GM21737 (cell line): ENCODE data around the gene CSN1S1.
"Not testable (repeated sequence)": the region's sequence is repeated elsewhere in the genome, so short reads cannot be mapped to it uniquely, and the experiment has no call there.

Experiments
- ATAC-seq: cut with Tn5 transposase; IDR thresholded peaks from one replicate; pipeline ENCODE4 v1.9.1; 2021; ENCODE audit warnings: mild to moderate bottlenecking, moderate library complexity; ENCODE audit not compliant: unreplicated experiment

The CSN1S1 gene

DNA sequence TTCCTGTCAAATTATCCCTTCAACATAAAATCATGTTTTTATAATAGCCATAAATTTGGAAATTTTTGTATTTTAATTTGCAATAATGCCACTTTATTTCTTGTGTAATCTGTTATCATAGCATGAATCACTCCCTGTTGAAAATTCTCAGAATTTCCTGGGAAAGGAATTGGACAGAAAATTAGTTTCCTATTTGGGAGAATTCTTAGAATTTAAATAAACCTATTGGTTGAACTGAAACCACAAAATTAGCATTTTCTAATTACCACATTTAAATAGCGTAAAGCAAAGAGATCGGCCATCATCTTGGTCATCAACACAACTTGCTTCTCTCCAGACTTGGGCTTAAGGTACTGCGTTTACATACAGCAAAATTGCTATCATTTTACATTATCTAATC, at the start of gene CSN1S1:
TSS of gene CSN1S1 (plus strand) at position 301 of the 400 bp plus-strand sequence. CDS start 1,488 bp downstream, outside the sequence.
- no peak for ATAC-seq

DNA sequence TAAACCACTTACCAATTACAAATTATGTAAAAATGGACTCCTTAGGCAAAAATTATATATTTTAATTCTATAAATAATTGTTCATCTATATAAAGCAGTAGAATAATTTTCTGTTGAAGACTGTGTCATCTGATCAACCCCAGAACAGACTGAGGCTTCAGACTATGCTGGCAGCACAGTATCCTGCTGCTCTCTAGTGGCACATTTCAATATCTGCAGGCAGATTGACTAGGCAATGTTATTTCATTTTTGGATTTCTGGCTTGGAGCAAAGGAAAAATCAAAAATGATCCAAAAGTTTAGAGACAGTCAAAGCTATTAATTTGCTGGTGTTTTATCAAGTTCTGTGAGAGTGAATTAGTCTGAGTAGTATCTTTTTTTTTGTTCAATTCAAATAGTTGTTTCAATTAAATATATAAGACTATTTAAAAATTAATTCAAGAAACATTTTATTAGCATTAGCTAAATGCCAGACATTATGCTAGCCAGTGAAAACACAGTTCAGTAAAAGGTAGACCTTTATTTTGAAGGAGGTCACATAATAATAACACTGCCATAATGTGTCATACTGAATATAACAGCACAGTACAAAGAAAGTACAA, 49.6 kb upstream of the CSN1S1 start:
- peak; percentile 88 for ATAC-seq

GRCh38 chr4:69882150-69882549, 48.7 kb upstream of the CSN1S1 start:
- ATAC-seq = no peak

DNA sequence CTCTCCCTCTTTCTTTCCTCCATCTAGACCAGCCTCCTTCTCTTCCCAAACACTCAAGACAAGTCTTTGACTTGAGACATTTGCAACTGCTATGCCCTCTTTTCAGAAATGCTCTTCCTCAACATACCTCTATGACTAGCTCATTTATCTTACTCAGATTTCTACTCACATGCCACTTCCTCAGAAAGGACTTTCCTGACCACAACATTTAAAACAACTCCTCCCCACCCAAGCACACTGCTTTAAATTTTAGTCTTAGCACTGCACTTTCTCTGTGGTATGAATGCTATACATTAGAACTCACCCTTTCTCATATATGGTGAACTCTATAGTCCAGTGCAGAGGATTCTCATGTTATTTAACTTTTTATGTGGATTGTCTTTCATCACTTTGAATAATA, 42.5 kb upstream of the CSN1S1 start:
- no peak for ATAC-seq

- ATAC-seq = no peak
Measured at GRCh38 chr4:69894186-69894585, 36.7 kb upstream of the CSN1S1 start.

DNA sequence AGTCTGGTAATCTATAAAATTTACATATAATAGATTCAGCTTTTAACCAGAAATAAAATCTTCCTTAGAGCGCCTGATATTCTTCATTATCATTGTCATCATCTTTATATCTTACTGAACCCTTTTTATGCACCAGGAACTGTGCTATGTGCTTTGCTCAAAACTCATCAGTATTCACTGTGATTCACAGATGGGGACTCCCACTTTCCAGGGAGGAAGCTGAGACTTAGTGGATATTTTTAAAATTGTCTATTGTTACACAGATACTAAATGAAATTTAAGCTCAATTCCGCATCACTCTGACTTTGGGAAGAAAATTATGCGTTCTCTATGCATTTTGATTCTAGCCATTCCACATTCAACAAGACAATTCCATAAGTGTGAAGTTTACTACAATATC, 36.1 kb upstream of the CSN1S1 start:
- ATAC-seq = no peak

- ATAC-seq = no peak
Measured at GRCh38 chr4:69896530-69897116, 34.2 kb upstream of the CSN1S1 start.

DNA sequence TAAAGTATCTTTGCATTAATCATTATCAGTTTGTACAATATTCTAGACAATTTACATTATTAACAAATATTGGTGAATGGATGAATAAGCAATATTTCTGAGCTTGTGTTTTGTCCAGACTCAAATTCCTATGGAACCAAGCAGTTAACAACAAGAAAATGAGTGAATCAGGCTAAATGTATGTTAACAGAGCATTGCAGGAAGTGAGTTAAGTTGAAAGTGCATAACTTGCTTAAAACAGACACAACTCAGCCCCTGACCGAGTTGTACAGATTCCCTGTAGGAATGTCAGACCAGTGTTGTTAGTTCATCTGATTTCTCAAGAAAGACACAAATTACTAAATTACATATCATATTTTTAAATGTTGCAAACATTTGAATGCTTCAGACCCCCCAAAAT, 23.7 kb upstream of the CSN1S1 start:
- ATAC-seq = no peak

DNA sequence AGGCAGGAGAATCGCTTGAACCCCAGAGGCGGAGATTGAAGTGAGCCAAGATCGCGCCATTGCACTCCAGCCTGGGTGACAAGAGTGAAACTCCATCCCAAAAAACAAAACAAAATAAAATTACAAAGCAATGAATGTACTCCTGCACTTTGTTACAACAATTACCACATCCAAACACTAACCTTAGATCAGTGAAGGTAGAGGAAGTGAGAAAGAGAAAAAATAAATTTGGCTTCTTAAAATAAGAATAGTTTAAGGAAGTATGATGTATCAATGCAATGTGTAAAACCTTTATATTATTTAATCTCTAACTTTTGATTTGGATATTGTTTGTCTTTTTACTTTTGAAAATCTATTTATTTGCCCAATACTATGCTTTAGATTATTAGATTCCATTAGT, 21.7 kb upstream of the CSN1S1 start:
- ATAC-seq = no peak

GRCh38 chr4:69910016-69910782, 20.7 kb upstream of the CSN1S1 start:
- no peak for ATAC-seq

DNA sequence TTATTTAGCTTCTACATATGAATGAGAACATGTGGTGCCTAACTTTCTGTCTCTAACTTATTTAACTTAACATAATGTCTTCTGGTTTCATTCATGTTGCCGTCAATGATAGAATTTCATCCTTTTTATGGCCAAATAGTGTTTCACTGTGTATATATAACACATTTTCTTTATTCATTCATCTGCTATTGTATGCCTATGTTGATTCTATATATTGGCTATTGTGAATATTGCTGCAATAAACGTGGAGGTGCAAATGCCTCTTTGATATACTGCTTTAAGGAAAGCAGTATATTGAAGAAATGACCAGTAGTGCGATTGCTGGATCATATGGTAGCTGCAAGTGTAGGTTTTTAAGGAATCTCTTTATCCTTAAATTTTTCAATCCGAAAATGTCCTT, 10.0 kb upstream of the CSN1S1 start:
- ATAC-seq = no peak

- not testable (repeated sequence) for ATAC-seq
Measured at GRCh38 chr4:69923782-69924410, 7.0 kb upstream of the CSN1S1 start.

GRCh38 chr4:69934150-69934549, 3.3 kb downstream of the CSN1S1 start:
- ATAC-seq = no peak

DNA sequence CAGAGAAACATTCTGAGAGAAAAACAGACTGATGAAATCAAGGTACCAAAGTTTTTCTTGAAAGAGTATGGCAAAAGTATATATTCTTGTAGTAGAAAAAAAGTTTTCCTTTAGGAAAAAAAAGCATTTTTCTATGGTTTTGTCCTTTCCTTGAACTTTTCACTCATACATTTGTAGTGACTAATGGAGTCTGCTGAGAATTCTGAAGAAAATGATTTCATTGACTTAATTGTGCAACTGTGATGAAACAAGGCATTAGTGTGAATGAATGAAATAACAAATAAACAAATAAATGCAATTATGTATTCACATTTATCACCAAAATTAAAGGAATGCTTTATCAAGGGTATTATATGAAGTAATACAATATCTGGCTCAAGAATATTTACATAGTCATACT, 5.7 kb downstream of the CSN1S1 start:
- no peak for ATAC-seq

- no peak for ATAC-seq
Measured at GRCh38 chr4:69951602-69952001, 20.7 kb downstream of the CSN1S1 start.

GRCh38 chr4:69957209-69957608, 26.3 kb downstream of the CSN1S1 start:
- ATAC-seq = no peak

DNA sequence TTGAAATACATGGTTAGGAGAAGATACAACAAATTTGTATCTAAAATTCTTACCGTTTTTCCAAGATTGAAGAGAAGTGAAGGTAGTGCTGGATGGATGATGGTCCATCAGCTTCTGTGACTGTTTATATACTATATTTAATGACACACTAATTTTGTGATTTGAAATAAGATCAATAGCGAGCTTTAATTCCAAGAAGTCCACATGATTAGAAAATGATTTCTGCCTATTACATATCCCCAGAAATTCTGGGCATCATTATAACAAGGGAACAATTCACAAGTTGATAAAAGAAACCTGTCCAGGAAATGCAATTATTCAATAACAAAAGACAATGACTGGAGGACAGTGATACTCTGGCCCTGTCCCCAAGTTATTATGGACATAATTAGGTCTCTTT, 34.8 kb downstream of the CSN1S1 start, which contains the start of gene CSN2:
TSS of gene CSN2 (minus strand) at position 101 of the 400 bp plus-strand sequence. CDS start 4,733 bp downstream, outside the sequence.
- no peak for ATAC-seq

DNA sequence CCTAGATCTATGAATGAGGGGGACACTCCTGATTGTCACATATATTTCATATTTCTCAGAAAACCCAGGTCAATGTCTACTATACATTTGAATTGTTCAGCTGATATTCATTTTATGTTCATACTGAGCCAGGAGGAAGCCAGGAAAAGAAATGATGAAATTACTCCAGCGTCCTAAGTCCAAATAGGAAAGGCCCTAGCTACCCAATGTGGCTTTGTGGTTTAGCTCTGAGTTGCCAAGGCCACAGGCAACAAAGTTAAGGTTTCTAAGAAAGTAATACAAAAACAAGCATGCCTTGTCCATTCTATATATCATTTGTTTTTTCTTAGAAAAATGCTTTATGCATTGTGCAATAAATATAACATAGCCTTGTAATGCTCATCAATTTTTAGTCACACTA, 39.2 kb downstream of the CSN1S1 start:
- no peak for ATAC-seq

GRCh38 chr4:69974631-69975030, 43.8 kb downstream of the CSN1S1 start:
- ATAC-seq = no peak

DNA sequence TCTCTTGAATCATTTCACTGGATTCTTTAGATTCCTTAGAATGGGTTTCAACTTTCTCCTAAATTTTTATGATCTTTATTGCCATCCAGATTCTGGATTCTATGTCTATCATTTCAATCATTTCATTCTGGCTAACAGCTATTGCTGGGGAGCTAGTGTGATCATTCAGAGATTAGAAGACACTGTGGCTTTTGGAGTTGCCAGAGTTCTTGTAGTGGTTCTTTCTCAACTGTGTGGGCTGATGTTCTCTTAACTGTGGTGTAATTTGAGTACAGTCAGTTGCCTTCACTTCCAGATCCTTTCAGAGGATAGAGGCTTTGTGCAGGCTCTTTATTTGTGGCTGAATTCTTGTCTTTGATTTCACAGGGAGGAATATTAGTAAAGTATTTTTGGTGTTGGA, 46.7 kb downstream of the CSN1S1 start:
- no peak for ATAC-seq

GRCh38 chr4:69984030-69984443, 53.2 kb downstream of the CSN1S1 start:
- no peak for ATAC-seq

GRCh38 chr4:69986663-69987062, 55.8 kb downstream of the CSN1S1 start:
- no peak for ATAC-seq
